LNCAP (cell line): ENCODE data around the gene TTC34.

Source experiments
- CTCF ChIP-seq: fragments of 450-650 bp; IDR thresholded peaks from 2 replicates; pipeline ENCODE4 v1.5.1; 2017; ENCODE audit warnings: mild to moderate bottlenecking

Gene TTC34

DNA sequence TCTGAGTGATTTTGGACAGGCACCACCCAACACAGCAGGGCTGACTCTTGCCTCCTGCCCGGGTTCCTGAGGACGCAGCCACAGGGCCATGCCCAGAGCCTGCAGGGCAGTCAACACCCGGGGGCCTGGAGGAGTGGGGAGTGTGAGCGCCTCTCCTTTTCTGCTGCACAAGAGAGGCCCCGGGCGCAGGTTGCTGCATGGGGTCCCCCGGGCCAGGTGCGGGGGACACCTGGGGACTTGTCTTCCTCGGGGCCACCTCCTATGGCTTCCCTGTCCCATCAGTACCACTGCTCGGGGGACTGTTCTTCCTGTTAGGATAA, 6.9 kb upstream of the TTC34 start:
- no peak for TF ChIP-seq CTCF

DNA sequence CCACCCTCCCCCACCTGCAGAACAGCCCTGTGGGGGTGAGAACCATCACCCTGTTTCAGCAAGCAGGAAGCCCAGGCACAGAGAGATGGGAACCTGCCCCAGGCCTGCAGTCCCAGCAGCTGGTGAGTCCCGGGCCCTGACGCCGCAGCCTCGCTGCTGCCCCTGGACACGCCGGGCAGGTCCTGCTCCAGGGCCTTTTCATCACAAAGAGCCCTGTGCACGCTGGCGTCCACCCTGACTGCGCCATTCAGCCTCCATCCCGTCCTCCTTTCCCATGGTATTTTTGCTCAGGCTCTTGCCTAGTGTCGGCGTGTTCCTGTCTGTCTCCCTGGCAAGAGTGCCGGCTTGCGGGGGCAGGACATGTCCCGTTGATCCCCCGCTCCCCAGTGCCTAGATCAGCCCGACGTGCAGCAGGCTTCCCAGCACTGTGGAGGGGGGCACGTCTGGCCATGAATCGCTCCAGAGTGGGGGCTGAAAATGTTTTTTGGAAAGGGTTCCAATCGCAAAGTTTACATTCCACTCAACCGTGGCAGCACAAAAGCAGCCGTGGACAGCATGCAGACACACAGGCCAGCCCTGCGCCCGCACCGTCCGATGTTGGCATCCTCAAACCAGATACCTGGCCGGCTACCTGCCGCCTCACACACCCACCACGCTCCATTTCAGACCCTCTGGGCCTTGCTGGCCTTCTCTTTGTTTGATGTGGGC, 6.3 kb upstream of the TTC34 start:
- no peak for TF ChIP-seq CTCF

DNA sequence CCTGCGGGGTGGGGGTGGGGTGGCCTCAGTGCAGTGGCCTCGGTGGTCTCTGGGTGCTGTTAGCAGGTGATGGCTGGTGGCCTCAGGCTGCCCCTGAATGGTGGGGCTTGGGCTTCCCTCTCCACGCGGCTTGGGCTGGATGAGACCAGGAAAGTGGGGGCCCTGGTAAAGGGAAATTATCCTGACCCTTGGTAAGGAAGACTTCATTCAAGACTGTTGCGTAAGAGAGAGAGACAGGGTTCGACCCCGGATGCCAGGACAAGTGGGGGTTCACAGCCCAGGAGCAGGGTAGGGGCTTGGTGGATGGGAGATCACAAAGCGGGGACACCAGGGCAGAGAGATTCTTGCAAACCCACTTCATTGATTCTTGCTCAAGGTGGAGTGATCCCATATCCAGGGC, 5.5 kb upstream of the TTC34 start:
- TF ChIP-seq CTCF: no peak

GRCh38 chr1:2806591-2806990, 5.1 kb upstream of the TTC34 start:
- TF ChIP-seq CTCF: no peak

- no peak for TF ChIP-seq CTCF
Observed at GRCh38 chr1:2805801-2806430, 4.4 kb upstream of the TTC34 start.

- no peak for TF ChIP-seq CTCF
Observed at GRCh38 chr1:2804628-2805351, 3.3 kb upstream of the TTC34 start.

DNA sequence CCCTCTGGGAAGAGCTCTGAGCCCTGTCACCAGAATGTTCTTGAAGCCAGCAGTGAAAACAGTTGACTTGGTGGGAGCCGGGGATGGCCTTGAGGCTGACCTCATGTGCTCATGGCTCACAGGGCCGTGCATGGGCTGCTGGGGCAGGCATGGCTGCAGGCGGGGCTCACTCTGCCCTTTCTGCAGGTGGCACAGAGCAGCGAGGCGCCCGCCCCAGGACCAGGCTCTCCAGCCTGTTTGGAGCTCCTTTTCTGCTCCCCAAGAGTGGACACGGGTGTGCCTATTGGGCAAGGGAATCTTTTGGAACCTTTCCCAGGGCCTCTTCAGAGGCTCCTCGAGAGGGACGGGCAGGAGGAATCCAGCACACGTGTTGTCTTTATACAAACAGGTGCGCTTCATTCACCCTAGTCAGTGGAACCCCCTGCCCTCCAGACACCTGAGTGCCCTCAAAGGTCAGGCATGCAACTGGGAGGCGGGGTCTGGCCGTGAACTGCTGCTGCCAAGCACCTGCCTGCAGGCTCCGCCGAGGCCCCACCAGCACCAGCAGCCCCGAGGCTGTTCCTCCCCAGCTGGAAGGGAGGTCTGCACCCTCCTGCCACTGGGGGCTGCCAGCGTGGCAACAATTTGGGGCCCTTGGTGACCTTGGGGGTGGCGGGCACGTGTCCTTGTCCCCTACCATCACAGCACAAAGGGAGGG, 2.6 kb upstream of the TTC34 start:
- TF ChIP-seq CTCF: no peak
